DND-41 (cell line): ENCODE measurements around the gene STK24.

Source experiments
- ATAC-seq: fragments of 200-7000 bp; cut with Tn5 transposase; 3 replicates; pipeline ENCODE4 v1.9.1; 2021; ENCODE audit warnings: low read depth; ENCODE audit not compliant: insufficient read depth
- DNase-seq: peaks from one replicate; pipeline ENCODE4 v3.0.0-alpha.2; 2020
- H2AFZ ChIP-seq: 2 replicates; pipeline ENCODE4 v1.6.0; 2012; ENCODE audit warnings: low read depth, low read length
- H3K27ac ChIP-seq: 2 replicates; pipeline ENCODE4 v1.5.1; 2012; ENCODE audit warnings: low read length, inconsistent platforms
- H3K27me3 ChIP-seq: fragments of 200-600 bp; sonication (generic); 2 replicates; pipeline ENCODE4 v1.6.0; 2012; ENCODE audit warnings: low read length, mild to moderate bottlenecking, inconsistent platforms; ENCODE audit not compliant: insufficient read depth, poor library complexity
- H3K36me3 ChIP-seq: 2 replicates; pipeline ENCODE4 v1.5.1; 2012; ENCODE audit warnings: low read length, inconsistent platforms; ENCODE audit not compliant: insufficient read depth
- H3K4me1 ChIP-seq: 2 replicates; pipeline ENCODE4 v1.5.1; 2012; ENCODE audit warnings: mild to moderate bottlenecking, low read length; ENCODE audit not compliant: insufficient read depth
- H3K4me2 ChIP-seq: 2 replicates; pipeline ENCODE4 v1.6.0; 2012; ENCODE audit warnings: mild to moderate bottlenecking, moderate library complexity, low read length, inconsistent platforms; ENCODE audit not compliant: insufficient read depth
- H3K4me3 ChIP-seq, 2 experiments: fragments of 200-600 bp in 1 of 2; shearing (Covaris generic) in 1 of 2; 2 replicates each; pipeline ENCODE4 v1.5.1; 2012 to 2016; ENCODE audit warnings: inconsistent platforms in 2 of 2, low read length in 2 of 2, mild to moderate bottlenecking in 2 of 2, low read depth in 1 of 2, moderate library complexity in 1 of 2
- H3K79me2 ChIP-seq: 2 replicates; pipeline ENCODE4 v1.6.0; 2012; ENCODE audit warnings: low read length, inconsistent platforms; ENCODE audit not compliant: insufficient read depth
- H3K9ac ChIP-seq: 2 replicates; pipeline ENCODE4 v1.6.0; 2012; ENCODE audit warnings: low read depth, mild to moderate bottlenecking, inconsistent platforms, low read length, moderate library complexity
- H3K9me3 ChIP-seq: 2 replicates; pipeline ENCODE4 v1.5.1; 2012; ENCODE audit warnings: low read length, moderate library complexity, mild to moderate bottlenecking, inconsistent platforms; ENCODE audit not compliant: insufficient read depth, severe bottlenecking
- H4K20me1 ChIP-seq: 2 replicates; pipeline ENCODE4 v1.6.0; 2012; ENCODE audit warnings: low read length; ENCODE audit not compliant: insufficient read depth
- EZH2 ChIP-seq: IDR thresholded peaks from 3 replicates; pipeline ENCODE4 v1.6.1; 2012; ENCODE audit warnings: borderline replicate concordance, low read depth, mild to moderate bottlenecking, moderate library complexity, low read length, inconsistent platforms; ENCODE audit not compliant: severe bottlenecking
- TF ChIP-seq, protein P1 (sequence below): IDR thresholded peaks from 2 replicates; pipeline ENCODE4 v1.5.1; 2012; ENCODE audit warnings: borderline replicate concordance, low read length, moderate library complexity, mild to moderate bottlenecking; ENCODE audit not compliant: poor library complexity, severe bottlenecking; ENCODE audit errors: extremely low read depth

STK24 gene

DNA sequence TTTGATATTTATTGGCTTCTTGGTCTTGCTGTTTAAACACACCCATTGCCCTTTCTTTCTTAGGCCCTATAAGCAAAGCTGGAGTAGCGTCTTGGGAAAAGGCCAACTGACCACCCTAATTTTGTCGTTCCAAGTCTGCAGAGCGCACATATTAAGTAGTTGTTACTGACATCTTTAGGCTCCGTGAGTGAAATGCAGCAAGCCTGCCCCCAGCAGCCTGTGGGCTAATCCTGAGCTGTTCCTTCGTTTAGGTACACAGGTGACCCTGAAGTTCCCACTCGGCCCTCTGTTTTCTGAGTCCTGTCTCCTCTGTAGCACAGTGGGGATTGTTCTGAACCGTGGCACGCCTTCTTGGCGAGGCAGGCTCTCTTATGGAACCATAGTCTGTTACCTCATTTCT, 170.5 kb downstream of the STK24 start:
- H3K9ac ChIP-seq, result no peak overlapping the region
- peaks cover 13% of the 10 kb centered on the region for H3K27me3 ChIP-seq
- H3K9me3 ChIP-seq, result no peaks in the 10 kb centered on the region
- H4K20me1 ChIP-seq, result no peaks in the 10 kb centered on the region; the same call in 1 of the 2 replicates
- no peak overlapping the region for H3K27ac ChIP-seq
- ATAC-seq, result no peak
- TF ChIP-seq, protein P1, sequence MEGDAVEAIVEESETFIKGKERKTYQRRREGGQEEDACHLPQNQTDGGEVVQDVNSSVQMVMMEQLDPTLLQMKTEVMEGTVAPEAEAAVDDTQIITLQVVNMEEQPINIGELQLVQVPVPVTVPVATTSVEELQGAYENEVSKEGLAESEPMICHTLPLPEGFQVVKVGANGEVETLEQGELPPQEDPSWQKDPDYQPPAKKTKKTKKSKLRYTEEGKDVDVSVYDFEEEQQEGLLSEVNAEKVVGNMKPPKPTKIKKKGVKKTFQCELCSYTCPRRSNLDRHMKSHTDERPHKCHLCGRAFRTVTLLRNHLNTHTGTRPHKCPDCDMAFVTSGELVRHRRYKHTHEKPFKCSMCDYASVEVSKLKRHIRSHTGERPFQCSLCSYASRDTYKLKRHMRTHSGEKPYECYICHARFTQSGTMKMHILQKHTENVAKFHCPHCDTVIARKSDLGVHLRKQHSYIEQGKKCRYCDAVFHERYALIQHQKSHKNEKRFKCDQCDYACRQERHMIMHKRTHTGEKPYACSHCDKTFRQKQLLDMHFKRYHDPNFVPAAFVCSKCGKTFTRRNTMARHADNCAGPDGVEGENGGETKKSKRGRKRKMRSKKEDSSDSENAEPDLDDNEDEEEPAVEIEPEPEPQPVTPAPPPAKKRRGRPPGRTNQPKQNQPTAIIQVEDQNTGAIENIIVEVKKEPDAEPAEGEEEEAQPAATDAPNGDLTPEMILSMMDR, result no peak
- H3K4me3 ChIP-seq, result no peak overlapping the region
- no peaks in the 10 kb centered on the region for H3K79me2 ChIP-seq
- no peaks in the 10 kb centered on the region for H3K4me1 ChIP-seq
- DNase-seq, result no peak
- H2AFZ ChIP-seq, result no peak overlapping the region
- H3K4me2 ChIP-seq, result no peak overlapping the region
- H3K36me3 ChIP-seq, result no peaks in the 10 kb centered on the region

DNA sequence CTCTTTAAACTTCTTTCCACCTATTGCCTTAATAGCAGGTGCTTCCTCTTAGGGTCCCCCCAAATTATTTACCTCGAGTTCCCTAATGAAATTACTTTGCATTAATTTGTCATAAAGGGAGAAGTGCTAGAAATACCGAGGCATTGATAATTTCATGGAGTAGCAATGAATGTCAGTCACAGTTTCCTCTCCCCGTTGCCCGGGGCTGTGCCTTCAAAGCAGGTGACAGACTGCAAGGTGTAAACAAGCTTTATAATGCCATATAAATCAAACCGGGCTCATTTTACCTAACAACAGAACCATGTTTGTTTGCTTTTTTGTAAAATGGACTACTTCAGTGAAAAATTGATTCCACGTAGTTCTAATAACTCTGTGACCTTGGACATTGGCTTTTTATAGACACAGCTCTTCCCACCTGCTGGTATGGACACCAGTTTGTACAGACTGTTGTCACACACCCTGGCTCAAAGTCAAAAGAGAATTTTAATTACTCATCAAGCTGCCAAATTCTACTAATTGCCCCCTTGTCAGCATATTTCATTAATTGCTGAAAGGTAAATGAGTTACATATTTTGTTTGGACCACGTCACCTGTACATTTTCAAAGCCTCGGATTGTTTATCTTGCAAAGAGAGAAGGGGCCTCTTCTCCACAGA, 171.1 kb downstream of the STK24 start:
- ATAC-seq, result no peak
- Histone ChIP-seq H3K27me3 (peaks cover 13% of the 10 kb centered on the region), H3K4me3 (no peak overlapping the region), H3K9me3 (no peaks in the 10 kb centered on the region), H3K27ac (no peak overlapping the region), H3K4me2 (no peak overlapping the region), H4K20me1 (no peaks in the 10 kb centered on the region; the same call in 1 of the 2 replicates), H3K4me1 (no peaks in the 10 kb centered on the region), H2AFZ (no peak overlapping the region), H3K79me2 (no peaks in the 10 kb centered on the region), H3K9ac (no peak overlapping the region), H3K36me3 (no peaks in the 10 kb centered on the region)
- TF ChIP-seq, protein P1, result no peak
- TF ChIP-seq EZH2, result no peak
- DNase-seq, result no peak

DNA sequence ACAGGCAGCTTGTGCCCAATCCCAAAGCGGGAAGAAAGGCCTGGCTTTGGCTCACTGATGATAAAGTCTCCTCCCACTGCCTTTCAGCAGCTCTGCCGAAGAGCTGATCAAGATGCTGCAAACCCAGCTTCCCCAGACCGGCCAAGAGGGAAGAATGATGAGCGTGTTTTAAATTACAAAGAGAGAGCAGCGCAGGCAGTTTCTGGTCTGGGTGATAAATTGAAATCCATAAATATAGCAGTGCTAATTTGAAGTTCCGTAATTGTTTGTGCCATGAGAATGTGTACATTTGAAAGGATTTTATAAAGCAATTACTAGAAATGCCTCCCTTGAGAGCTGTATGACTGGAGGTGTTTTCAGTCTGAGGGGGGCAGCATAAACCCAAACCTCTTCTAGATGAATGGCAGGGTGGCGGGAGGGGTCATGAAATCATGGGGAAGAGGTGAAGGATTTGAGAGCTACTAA, 171.8 kb downstream of the STK24 start:
- no peaks in the 10 kb centered on the region for H3K36me3 ChIP-seq
- H3K9me3 ChIP-seq, result no peaks in the 10 kb centered on the region
- H3K27ac ChIP-seq, result no peak overlapping the region
- no peaks in the 10 kb centered on the region; the same call in 1 of the 2 replicates for H4K20me1 ChIP-seq
- H2AFZ ChIP-seq, result no peak overlapping the region
- TF ChIP-seq, protein P1, result no peak
- no peak for TF ChIP-seq EZH2
- DNase-seq (no peak), ATAC-seq (no peak)
- H3K79me2 ChIP-seq, result no peaks in the 10 kb centered on the region
- no peak overlapping the region for H3K9ac ChIP-seq
- H3K4me3 ChIP-seq, result no peak overlapping the region
- H3K4me1 ChIP-seq, result no peaks in the 10 kb centered on the region
- no peak overlapping the region for H3K4me2 ChIP-seq
- peaks cover 13% of the 10 kb centered on the region for H3K27me3 ChIP-seq
